Loucy (cell line): ENCODE data around the gene DBF4B.

Experiments
- CTCF ChIP-seq: fragments of 200-600 bp; sonication (generic); conservative IDR thresholded peaks from 2 replicates; pipeline ENCODE4 v1.5.1; 2014; ENCODE audit warnings: mild to moderate bottlenecking, antibody characterized with exemption, low read length
- EZH2phosphoT487 ChIP-seq: fragments of 200-600 bp; IDR thresholded peaks from 2 replicates; pipeline ENCODE4 v1.6.1; 2018; ENCODE audit warnings: antibody characterized with exemption, mild to moderate bottlenecking, moderate library complexity, borderline replicate concordance

DNA sequence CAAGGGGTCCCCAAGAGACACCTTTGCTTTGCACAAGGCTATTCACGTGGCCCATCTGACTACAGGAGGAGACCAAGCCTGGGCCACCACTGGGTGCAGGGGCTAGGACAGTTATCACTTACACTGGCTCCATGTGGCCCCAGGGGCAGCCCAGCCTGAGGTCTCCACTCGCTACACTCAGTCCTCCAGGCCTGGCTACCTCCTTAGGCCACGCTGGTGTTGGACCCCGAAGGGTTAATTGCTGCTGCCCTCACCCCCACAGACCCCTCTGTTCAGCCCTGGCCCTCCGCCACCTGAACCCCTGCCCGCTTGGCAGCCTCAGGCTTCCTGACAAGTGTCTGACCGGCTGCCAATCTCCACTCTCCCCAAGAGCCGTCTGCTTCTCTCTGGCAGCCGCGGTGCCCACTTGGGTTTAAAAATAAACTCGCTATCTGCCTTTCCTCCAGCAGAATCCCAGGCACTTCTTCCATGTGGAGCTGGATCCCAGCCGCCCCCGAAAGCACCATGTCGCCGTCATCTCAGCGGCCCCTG lies 78.2 kb downstream of the DBF4B start:
- no peak for TF ChIP-seq CTCF
- TF ChIP-seq EZH2phosphoT487, result no peak
